HEK293 (cell line): Measurements from ENCODE around the gene COX10.
A peak's percentile ranks its signal among the peaks of the same experiment; 100 is the strongest.

Experiments used
- HOXA7 ChIP-seq: sonication (generic); formaldehyde crosslinking; IDR thresholded peaks from 2 replicates; pipeline ENCODE4 v1.8.1; 2022; ENCODE audit warnings: missing genetic modification reagents, borderline replicate concordance
- HOXD13 ChIP-seq: sonication (generic); formaldehyde crosslinking; IDR thresholded peaks from 2 replicates; pipeline ENCODE4 v1.8.0; 2022; ENCODE audit warnings: missing genetic modification reagents, borderline replicate concordance
- MEIS1 ChIP-seq: sonication (generic); formaldehyde crosslinking; IDR thresholded peaks from 2 replicates; pipeline ENCODE4 v1.8.1; 2022; ENCODE audit warnings: missing genetic modification reagents, mild to moderate bottlenecking, borderline replicate concordance
- PBX3 ChIP-seq: sonication (generic); formaldehyde crosslinking; IDR thresholded peaks from 2 replicates; pipeline ENCODE4 v1.8.1; 2022; ENCODE audit warnings: mild to moderate bottlenecking, moderate library complexity, missing genetic modification reagents
- PRDM1 ChIP-seq: fragments of 450-650 bp; formaldehyde crosslinking; IDR thresholded peaks from 2 replicates; pipeline ENCODE4; 2016; ENCODE audit warnings: missing biosample characterization, missing genetic modification characterization
- PRDM4 ChIP-seq: fragments of 450-650 bp; formaldehyde crosslinking; IDR thresholded peaks from 2 replicates; pipeline ENCODE4 v1.5.1; 2017; ENCODE audit warnings: missing biosample characterization, missing genetic modification characterization
- SP2 ChIP-seq: fragments of 450-650 bp; formaldehyde crosslinking; IDR thresholded peaks from 2 replicates; pipeline ENCODE4 v1.5.1; 2016; ENCODE audit warnings: missing biosample characterization, missing genetic modification characterization
- TCF7L2 ChIP-seq: IDR thresholded peaks from 2 replicates; pipeline ENCODE4 v1.6.1; 2011; ENCODE audit warnings: low read depth, mild to moderate bottlenecking, inconsistent platforms, low read length, moderate library complexity, borderline replicate concordance
- ZBTB1 ChIP-seq: fragments of 450-650 bp; formaldehyde crosslinking; IDR thresholded peaks from 2 replicates; pipeline ENCODE4 v1.5.1; 2016; ENCODE audit warnings: missing biosample characterization, missing genetic modification characterization
- ZBTB17 ChIP-seq: fragments of 450-650 bp; formaldehyde crosslinking; IDR thresholded peaks from 2 replicates; pipeline ENCODE4 v1.5.1; 2016; ENCODE audit warnings: missing biosample characterization, missing genetic modification characterization
- ZBTB8A ChIP-seq: fragments of 450-650 bp; formaldehyde crosslinking; IDR thresholded peaks from 2 replicates; pipeline ENCODE4 v1.5.1; 2016; ENCODE audit warnings: missing biosample characterization, missing genetic modification characterization
- ZFP41 ChIP-seq: fragments of 450-650 bp; formaldehyde crosslinking; IDR thresholded peaks from 2 replicates; pipeline ENCODE4 v1.5.1; 2016; ENCODE audit warnings: missing biosample characterization, missing genetic modification characterization, borderline replicate concordance
- ZFP69B ChIP-seq: fragments of 450-650 bp; formaldehyde crosslinking; IDR thresholded peaks from 2 replicates; pipeline ENCODE4 v1.5.1; 2016; ENCODE audit warnings: missing biosample characterization, missing genetic modification characterization
- ZNF114 ChIP-seq: fragments of 450-650 bp; formaldehyde crosslinking; IDR thresholded peaks from 2 replicates; pipeline ENCODE4 v1.5.0; 2017; ENCODE audit warnings: missing biosample characterization, missing genetic modification characterization
- ZNF133 ChIP-seq: fragments of 450-650 bp; formaldehyde crosslinking; IDR thresholded peaks from 2 replicates; pipeline ENCODE4 v1.5.1; 2016; ENCODE audit warnings: missing biosample characterization, missing genetic modification characterization
- ZNF18 ChIP-seq: fragments of 450-650 bp; formaldehyde crosslinking; IDR thresholded peaks from 2 replicates; pipeline ENCODE4 v1.5.1; 2016; ENCODE audit warnings: missing biosample characterization, missing genetic modification characterization
- ZNF202 ChIP-seq: fragments of 450-650 bp; formaldehyde crosslinking; IDR thresholded peaks from 2 replicates; pipeline ENCODE4 v1.5.1; 2016; ENCODE audit warnings: missing biosample characterization, missing genetic modification characterization, borderline replicate concordance
- ZNF214 ChIP-seq: fragments of 450-650 bp; formaldehyde crosslinking; IDR thresholded peaks from 2 replicates; pipeline ENCODE4 v1.5.1; 2017; ENCODE audit warnings: missing biosample characterization, mild to moderate bottlenecking, missing genetic modification characterization, borderline replicate concordance
- ZNF274 ChIP-seq, 2 experiments: fragments of 200-500 bp in 1 of 2; fragments of 450-650 bp in 1 of 2; sonication (Bioruptor generic) in 1 of 2; formaldehyde crosslinking in 1 of 2; IDR thresholded peaks; 2 replicates each; pipeline versions ENCODE4 v1.5.1 to v1.6.1; 2014 to 2016; ENCODE audit warnings: borderline replicate concordance in 1 of 2, inconsistent platforms in 1 of 2, low read length in 1 of 2, missing biosample characterization in 1 of 2, missing genetic modification characterization in 1 of 2
- ZNF302 ChIP-seq: fragments of 450-650 bp; formaldehyde crosslinking; IDR thresholded peaks from 2 replicates; pipeline ENCODE4 v1.5.1; 2016; ENCODE audit warnings: missing biosample characterization, missing genetic modification characterization, low read depth
- ZNF311 ChIP-seq: fragments of 450-650 bp; formaldehyde crosslinking; IDR thresholded peaks from 2 replicates; pipeline ENCODE4 v1.5.1; 2017; ENCODE audit warnings: missing biosample characterization, missing genetic modification characterization, borderline replicate concordance
- ZNF423 ChIP-seq: fragments of 450-650 bp; formaldehyde crosslinking; IDR thresholded peaks from 2 replicates; pipeline ENCODE4 v1.5.1; 2016; ENCODE audit warnings: missing biosample characterization, missing genetic modification characterization
- ZNF514 ChIP-seq: fragments of 450-650 bp; formaldehyde crosslinking; IDR thresholded peaks from 2 replicates; pipeline ENCODE4 v1.5.1; 2016; ENCODE audit warnings: missing biosample characterization, missing genetic modification characterization
- ZNF529 ChIP-seq: fragments of 450-650 bp; formaldehyde crosslinking; IDR thresholded peaks from 2 replicates; pipeline ENCODE4 v1.5.1; 2017; ENCODE audit warnings: missing genetic modification characterization, missing biosample characterization; ENCODE audit not compliant: insufficient replicate concordance
- ZNF561 ChIP-seq: fragments of 450-650 bp; IDR thresholded peaks from 2 replicates; pipeline ENCODE4 v1.5.1; 2018; ENCODE audit warnings: missing biosample characterization, missing genetic modification characterization, borderline replicate concordance
- ZNF639 ChIP-seq: fragments of 450-650 bp; formaldehyde crosslinking; IDR thresholded peaks from 2 replicates; pipeline ENCODE4 v1.5.1; 2016; ENCODE audit warnings: missing biosample characterization, missing genetic modification characterization
- ZNF654 ChIP-seq: fragments of 450-650 bp; formaldehyde crosslinking; IDR thresholded peaks from 2 replicates; pipeline ENCODE4 v1.5.1; 2016; ENCODE audit warnings: low read depth, missing biosample characterization, missing genetic modification characterization
- ZNF677 ChIP-seq: fragments of 450-650 bp; IDR thresholded peaks from 2 replicates; pipeline ENCODE4 v1.5.0; 2018; ENCODE audit warnings: missing biosample characterization, mild to moderate bottlenecking, missing genetic modification characterization, moderate library complexity
- ZNF777 ChIP-seq: fragments of 450-650 bp; formaldehyde crosslinking; IDR thresholded peaks from 2 replicates; pipeline ENCODE4 v1.5.1; 2017; ENCODE audit warnings: missing biosample characterization, missing genetic modification characterization, borderline replicate concordance
- ZSCAN18 ChIP-seq: fragments of 450-650 bp; formaldehyde crosslinking; IDR thresholded peaks from 2 replicates; pipeline ENCODE4 v1.5.1; 2016; ENCODE audit warnings: missing biosample characterization, missing genetic modification characterization
- ZSCAN30 ChIP-seq: fragments of 450-650 bp; IDR thresholded peaks from 2 replicates; pipeline ENCODE4 v1.5.1; 2018; ENCODE audit warnings: missing biosample characterization, mild to moderate bottlenecking, missing genetic modification characterization, moderate library complexity
- ZXDB ChIP-seq: fragments of 450-650 bp; formaldehyde crosslinking; IDR thresholded peaks from 2 replicates; pipeline ENCODE4 v1.5.1; 2016; ENCODE audit warnings: missing biosample characterization, missing genetic modification characterization

Gene COX10

GRCh38 chr17:14069251-14070021 lies at the start of gene COX10 (continued):
- no peak; the same call in 1 of the 2 replicates for TF ChIP-seq PBX3 (CRISPR knock-in tag)
- no peak; the same call in 1 of the 2 replicates for TF ChIP-seq ZSCAN30 (tag by site-specific recombination)
- TF ChIP-seq ZNF18 = no peak
- no peak for TF ChIP-seq PRDM4 (tag by site-specific recombination)
- TF ChIP-seq HOXA7 = no peak
- no peak for TF ChIP-seq ZNF529 (tag by site-specific recombination)
- peak; percentile 28; the same call in 1 of the 2 replicates for TF ChIP-seq ZXDB (tag by site-specific recombination)
- TF ChIP-seq ZNF302 (tag by site-specific recombination) = no peak
- no peak for TF ChIP-seq MEIS1
- TF ChIP-seq ZNF114 (tag by site-specific recombination) = no peak
- peak; percentile 83 for TF ChIP-seq ZNF639
- no peak for TF ChIP-seq ZNF654 (tag by site-specific recombination)
- TF ChIP-seq ZFP69B = no peak
- no peak for TF ChIP-seq PRDM1 (tag by site-specific recombination)
- TF ChIP-seq ZNF561 (tag by site-specific recombination) = 0 out of 2 replicates have a peak, but pooled peaks have one; percentile 56
- TF ChIP-seq TCF7L2 = no peak
- no peak for TF ChIP-seq ZNF214
- TF ChIP-seq ZBTB8A (tag by site-specific recombination) = peak; percentile 77
- no peak for TF ChIP-seq ZNF514 (tag by site-specific recombination)
- TF ChIP-seq SP2 (tag by site-specific recombination) = peak; percentile 94
- TF ChIP-seq ZNF202 = no peak
- no peak for TF ChIP-seq ZNF133 (tag by site-specific recombination)
- TF ChIP-seq ZNF311 (tag by site-specific recombination) = no peak
- no peak for TF ChIP-seq ZNF423 (tag by site-specific recombination)
- TF ChIP-seq ZNF677 (tag by site-specific recombination) = no peak
- TF ChIP-seq HOXD13 (CRISPR knock-in tag) = no peak
- TF ChIP-seq ZSCAN18 (tag by site-specific recombination) = no peak
- TF ChIP-seq ZFP41 = no peak
- peak; percentile 69 for TF ChIP-seq ZBTB17
- TF ChIP-seq ZNF274 (IDR thresholded peaks at IDR 0.05; ENCODE audit: low read length) = no peak
- TF ChIP-seq ZNF274 (tag by site-specific recombination; IDR thresholded peaks at IDR 0.05; ENCODE audit: borderline replicate concordance) = no peak
- no peak for TF ChIP-seq ZNF777
- no peak for TF ChIP-seq ZBTB1 (tag by site-specific recombination)
